A673 (cell line): ENCODE results near the gene TSSK6.

Experiments
- EZH2 ChIP-seq: fragments of 200-600 bp; sonication (generic); IDR thresholded peaks from 2 replicates; pipeline ENCODE4 v1.6.1; 2017; ENCODE audit warnings: borderline replicate concordance, low read depth, mild to moderate bottlenecking, mixed read lengths, antibody characterized with exemption, low read length; ENCODE audit not compliant: poor library complexity, severe bottlenecking
- TF ChIP-seq, protein P1 (sequence below): fragments of 300-800, 200-600 bp; sonication (generic); conservative IDR thresholded peaks from 2 replicates; pipeline ENCODE4 v1.5.1; 2017; ENCODE audit warnings: low read depth, mild to moderate bottlenecking, antibody characterized with exemption, low read length, moderate library complexity, mixed read lengths

DNA sequence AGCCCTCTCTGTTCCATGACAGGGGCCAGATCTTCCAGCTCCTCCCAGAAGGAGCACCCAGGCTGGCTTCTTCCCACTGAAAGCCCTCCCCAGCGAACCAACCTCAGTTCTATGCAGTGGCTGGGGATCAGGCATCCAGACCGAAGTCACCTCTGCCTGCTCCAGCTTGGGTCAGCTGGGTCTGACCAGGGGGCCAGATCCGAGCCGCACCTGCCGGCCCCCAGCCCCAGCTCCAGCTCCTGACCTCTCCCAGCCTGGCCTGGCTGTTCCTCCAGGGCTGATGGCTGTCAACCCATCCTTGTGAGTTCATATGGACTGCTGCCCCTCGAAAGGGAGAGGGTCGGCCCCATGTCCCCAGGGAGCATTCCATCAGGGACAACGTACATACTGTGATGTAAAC is 8.0 kb downstream of the TSSK6 start:
- TF ChIP-seq EZH2: no peak
- TF ChIP-seq, protein P1, sequence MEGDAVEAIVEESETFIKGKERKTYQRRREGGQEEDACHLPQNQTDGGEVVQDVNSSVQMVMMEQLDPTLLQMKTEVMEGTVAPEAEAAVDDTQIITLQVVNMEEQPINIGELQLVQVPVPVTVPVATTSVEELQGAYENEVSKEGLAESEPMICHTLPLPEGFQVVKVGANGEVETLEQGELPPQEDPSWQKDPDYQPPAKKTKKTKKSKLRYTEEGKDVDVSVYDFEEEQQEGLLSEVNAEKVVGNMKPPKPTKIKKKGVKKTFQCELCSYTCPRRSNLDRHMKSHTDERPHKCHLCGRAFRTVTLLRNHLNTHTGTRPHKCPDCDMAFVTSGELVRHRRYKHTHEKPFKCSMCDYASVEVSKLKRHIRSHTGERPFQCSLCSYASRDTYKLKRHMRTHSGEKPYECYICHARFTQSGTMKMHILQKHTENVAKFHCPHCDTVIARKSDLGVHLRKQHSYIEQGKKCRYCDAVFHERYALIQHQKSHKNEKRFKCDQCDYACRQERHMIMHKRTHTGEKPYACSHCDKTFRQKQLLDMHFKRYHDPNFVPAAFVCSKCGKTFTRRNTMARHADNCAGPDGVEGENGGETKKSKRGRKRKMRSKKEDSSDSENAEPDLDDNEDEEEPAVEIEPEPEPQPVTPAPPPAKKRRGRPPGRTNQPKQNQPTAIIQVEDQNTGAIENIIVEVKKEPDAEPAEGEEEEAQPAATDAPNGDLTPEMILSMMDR: no peak
